ENCODE results near the gene GYG2.
A peak's percentile ranks its signal among the peaks of the same experiment; 100 is the strongest.

The GYG2 gene

DNA sequence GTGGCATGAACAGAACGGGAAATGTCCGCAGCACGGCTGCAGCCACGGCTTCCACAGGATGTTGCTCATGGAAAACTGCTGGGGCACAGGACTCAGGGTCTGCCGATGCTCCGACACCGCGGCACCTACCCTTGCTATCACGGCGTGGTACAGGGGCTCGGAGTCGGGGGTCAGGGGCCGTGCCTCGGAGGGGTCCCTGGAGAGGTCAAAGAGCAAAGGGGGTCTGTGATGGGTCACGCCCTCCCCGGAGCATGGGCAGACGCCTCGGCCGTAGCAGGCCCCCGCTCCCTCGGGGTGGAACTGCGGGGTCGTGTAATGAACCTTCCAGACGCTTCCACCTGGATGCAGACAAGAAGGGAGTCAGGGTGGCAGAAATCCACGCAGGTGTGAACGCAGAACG is 78.6 kb downstream of the GYG2 start:
- TF ChIP-seq, protein P1, sequence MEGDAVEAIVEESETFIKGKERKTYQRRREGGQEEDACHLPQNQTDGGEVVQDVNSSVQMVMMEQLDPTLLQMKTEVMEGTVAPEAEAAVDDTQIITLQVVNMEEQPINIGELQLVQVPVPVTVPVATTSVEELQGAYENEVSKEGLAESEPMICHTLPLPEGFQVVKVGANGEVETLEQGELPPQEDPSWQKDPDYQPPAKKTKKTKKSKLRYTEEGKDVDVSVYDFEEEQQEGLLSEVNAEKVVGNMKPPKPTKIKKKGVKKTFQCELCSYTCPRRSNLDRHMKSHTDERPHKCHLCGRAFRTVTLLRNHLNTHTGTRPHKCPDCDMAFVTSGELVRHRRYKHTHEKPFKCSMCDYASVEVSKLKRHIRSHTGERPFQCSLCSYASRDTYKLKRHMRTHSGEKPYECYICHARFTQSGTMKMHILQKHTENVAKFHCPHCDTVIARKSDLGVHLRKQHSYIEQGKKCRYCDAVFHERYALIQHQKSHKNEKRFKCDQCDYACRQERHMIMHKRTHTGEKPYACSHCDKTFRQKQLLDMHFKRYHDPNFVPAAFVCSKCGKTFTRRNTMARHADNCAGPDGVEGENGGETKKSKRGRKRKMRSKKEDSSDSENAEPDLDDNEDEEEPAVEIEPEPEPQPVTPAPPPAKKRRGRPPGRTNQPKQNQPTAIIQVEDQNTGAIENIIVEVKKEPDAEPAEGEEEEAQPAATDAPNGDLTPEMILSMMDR (conservative IDR thresholded peaks at IDR 0.05; ENCODE audit: low read depth, low read length): no peak
- H3K4me3 ChIP-seq (ENCODE audit: low read depth, low read length): no peak overlapping the region

DNA sequence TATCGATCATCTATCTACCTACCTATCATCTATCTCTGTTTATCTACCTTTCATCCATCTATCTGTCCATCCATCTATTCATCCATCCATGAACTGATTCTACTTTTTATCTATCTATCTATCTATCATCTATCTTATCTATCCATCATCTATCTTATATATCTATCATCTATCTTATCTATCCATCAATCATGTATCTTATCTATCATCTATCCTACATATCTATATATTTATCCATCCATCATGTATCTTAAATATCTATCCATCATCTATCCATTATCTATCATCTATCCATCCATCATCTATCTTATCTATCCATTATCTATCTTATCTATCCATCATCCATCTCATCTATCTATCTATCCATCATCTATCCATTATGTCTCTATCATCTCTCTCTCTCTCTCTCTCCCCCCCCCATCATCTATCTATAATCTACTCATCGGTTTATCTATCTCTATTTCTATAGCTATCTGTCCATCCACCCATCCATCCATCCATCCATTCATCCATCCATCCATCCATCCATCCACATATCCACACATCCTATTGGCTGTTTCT is 79.5 kb downstream of the GYG2 start:
- no peak overlapping the region for H3K4me3 ChIP-seq (ENCODE audit: low read depth, low read length)
- no peak for DNase-seq (ENCODE audit: low read depth)
- TF ChIP-seq, protein P1 (conservative IDR thresholded peaks at IDR 0.05; ENCODE audit: low read depth, low read length): no peak

More for the DNA sequence above, 78.6 kb downstream of the GYG2 start:
- DNase-seq (ENCODE audit: low read depth): no peak

DNA sequence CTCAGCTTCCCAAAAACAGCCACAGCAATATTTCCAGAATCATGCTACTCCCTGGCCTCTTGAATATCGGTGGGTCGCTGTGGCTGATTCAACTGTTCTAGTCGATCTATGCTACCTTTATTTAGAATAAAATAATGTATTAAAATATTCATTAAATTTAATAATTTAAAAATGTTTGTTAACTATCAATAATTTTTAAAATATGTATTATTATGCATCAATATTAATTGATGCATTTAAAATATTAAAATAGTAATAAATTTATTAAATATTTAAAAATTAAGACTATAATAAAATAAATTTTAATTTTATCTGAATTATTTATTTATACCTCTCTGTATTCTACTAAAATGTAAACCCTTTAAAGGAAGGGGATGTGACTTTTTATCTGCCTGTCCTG is 81.4 kb downstream of the GYG2 start:
- no peak for DNase-seq (ENCODE audit: low read depth)
- no peak overlapping the region for H3K4me3 ChIP-seq (ENCODE audit: low read depth, low read length)
- TF ChIP-seq, protein P1 (conservative IDR thresholded peaks at IDR 0.05; ENCODE audit: low read depth, low read length): no peak

DNA sequence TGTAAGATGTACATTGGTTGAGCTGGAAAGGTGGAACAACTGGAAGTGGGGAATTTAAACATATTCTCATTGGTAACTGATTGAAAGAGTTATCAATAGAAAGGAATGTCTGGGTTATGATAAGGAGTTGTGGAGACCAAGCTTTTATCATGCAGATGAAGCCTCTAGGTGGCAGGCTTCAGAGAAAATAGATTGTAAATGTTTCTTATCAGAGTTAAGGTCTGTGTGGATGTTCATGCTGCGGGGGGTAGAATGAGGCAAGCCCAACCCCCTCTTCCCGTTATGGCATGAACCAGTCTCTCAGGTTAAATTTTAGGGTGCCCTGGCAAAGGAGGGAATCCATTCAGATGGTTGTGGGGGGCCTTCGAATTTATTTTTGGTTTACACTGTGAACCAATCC is 84.4 kb downstream of the GYG2 start:
- H3K4me3 ChIP-seq (ENCODE audit: low read depth, low read length): no peak overlapping the region
- TF ChIP-seq, protein P1 (conservative IDR thresholded peaks at IDR 0.05; ENCODE audit: low read depth, low read length): peak; percentile 31
- no peak for DNase-seq (ENCODE audit: low read depth)

DNA sequence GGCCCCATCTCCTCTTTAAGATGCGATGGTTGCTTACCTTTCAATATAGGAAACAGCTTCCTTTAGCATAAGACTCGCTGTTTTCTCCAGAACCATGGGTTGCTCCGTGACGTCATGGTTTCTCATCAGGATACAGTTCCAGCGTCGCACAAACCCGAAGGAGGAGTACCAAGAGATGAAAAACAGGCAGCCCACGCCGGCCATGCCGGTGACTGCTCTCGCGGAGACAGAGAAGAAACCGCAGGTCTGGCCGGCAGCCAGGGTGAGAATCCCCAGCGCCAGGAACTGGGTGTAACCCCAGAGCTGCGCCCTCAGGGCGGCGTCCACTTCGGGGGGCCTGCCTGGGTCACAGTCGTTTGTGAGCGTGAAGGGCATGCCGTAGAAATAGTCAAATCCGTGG is 89.0 kb downstream of the GYG2 start:
- DNase-seq (ENCODE audit: low read depth): no peak
- TF ChIP-seq, protein P1 (conservative IDR thresholded peaks at IDR 0.05; ENCODE audit: low read depth, low read length): no peak
- H3K4me3 ChIP-seq (ENCODE audit: low read depth, low read length): no peak overlapping the region

DNA sequence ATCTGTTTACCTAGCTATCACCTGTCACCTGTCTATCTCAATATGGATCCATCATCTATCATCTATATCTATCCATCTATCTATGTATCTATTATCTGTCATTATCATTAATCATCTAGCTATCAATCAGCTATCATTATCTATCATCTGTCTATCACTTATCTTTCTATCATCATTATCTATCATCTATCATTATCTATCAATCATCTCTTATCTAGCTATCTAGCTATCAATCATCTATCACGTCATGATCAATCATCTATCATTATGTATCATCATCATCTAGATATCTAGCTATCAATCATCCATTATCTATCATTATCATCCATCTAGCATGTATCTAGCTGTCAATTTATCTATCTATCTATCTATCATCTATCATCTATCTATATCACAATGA is 92.5 kb downstream of the GYG2 start:
- H3K4me3 ChIP-seq (ENCODE audit: low read depth, low read length): no peak overlapping the region
- TF ChIP-seq, protein P1 (conservative IDR thresholded peaks at IDR 0.05; ENCODE audit: low read depth, low read length): no peak
- DNase-seq (ENCODE audit: low read depth): no peak

DNA sequence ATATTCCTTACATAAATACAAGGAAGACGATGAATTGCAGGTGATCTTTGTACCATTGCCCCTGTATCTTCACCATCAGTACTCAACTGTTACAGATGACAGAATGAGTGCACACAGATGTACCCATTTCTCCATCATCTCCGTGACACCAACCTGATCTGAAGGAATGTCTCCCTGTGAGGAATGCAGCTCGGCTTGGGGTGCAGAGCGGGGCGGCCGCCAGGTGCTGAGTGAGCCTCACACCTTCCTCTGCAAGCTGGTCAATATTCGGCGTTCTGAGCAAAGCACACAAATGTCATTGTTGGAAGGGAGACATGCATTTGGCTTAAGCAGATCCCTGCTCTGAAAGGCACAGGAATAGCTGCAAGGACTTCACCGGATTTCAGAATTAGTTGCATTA is 93.0 kb downstream of the GYG2 start:
- TF ChIP-seq, protein P1 (conservative IDR thresholded peaks at IDR 0.05; ENCODE audit: low read depth, low read length): no peak
- no peak overlapping the region for H3K4me3 ChIP-seq (ENCODE audit: low read depth, low read length)

More for the DNA sequence above, 93.0 kb downstream of the GYG2 start:
- DNase-seq (ENCODE audit: low read depth): no peak
